Tongue (tissue), 2 donors: ENCODE measurements around the gene CCT8. TPM values are rescaled to one million over a fixed set of nuclear protein-coding genes. Genes with fewer than 3 reads are reported as not detected.
A peak's percentile ranks its signal among the peaks of the same experiment; 100 is the strongest.

Experiments
- DNase-seq: peaks from one replicate; pipeline ENCODE4 v3.0.0-alpha.2; 2015
- total RNA-seq: library from RNA; depleted of rRNA; stranded (reverse); fragments of >200 nt; gene quantifications from one replicate; pipeline ENCODE4 v1.2.3, GENCODE V29; 2014

Gene CCT8
- total RNA-seq: 157 TPM

- DNase-seq: peak; percentile 100
Measured at GRCh38 chr21:29073222-29074006, at the start of gene CCT8. Gene CCT8, minus strand, starts transcription at chr21:29073648. Its CDS starts 58 bp downstream, at chr21:29073590.

- DNase-seq: no peak
Measured at GRCh38 chr21:29121759-29122158, 48.3 kb upstream of the CCT8 start.

GRCh38 chr21:29117372-29117955 is 44.0 kb upstream of the CCT8 start:
- no peak for DNase-seq

GRCh38 chr21:29115899-29116298 is 42.5 kb upstream of the CCT8 start:
- no peak for DNase-seq

GRCh38 chr21:29114765-29115500 is 41.5 kb upstream of the CCT8 start:
- DNase-seq: no peak

- no peak for DNase-seq
Measured at GRCh38 chr21:29105218-29105617, 31.8 kb upstream of the CCT8 start.

- DNase-seq: peak; percentile 83
Measured at GRCh38 chr21:29104239-29104708, 30.8 kb upstream of the CCT8 start.

GRCh38 chr21:29102791-29103257 is 29.4 kb upstream of the CCT8 start:
- no peak for DNase-seq

- DNase-seq: no peak
Measured at GRCh38 chr21:29098156-29098555, 24.7 kb upstream of the CCT8 start.

- DNase-seq: no peak
Measured at GRCh38 chr21:29096218-29097015, 23.0 kb upstream of the CCT8 start.

GRCh38 chr21:29092102-29092959 is 18.9 kb upstream of the CCT8 start:
- DNase-seq: no peak

- DNase-seq: no peak
Measured at GRCh38 chr21:29091033-29091432, 17.6 kb upstream of the CCT8 start.

GRCh38 chr21:29085106-29085752 is 11.8 kb upstream of the CCT8 start:
- no peak for DNase-seq

GRCh38 chr21:29084372-29084771 is 10.9 kb upstream of the CCT8 start:
- no peak for DNase-seq

- no peak for DNase-seq
Measured at GRCh38 chr21:29083306-29083705, 9.9 kb upstream of the CCT8 start.

GRCh38 chr21:29082046-29082815 is 8.8 kb upstream of the CCT8 start:
- DNase-seq: no peak

- no peak for DNase-seq
Measured at GRCh38 chr21:29080454-29080941, 7.0 kb upstream of the CCT8 start.

GRCh38 chr21:29078869-29079767 is 5.7 kb upstream of the CCT8 start:
- no peak for DNase-seq
